Skin of body (tissue), 2 donors: ENCODE data around the gene NOS2. TPM values are rescaled to one million over a fixed set of nuclear protein-coding genes. Genes with fewer than 3 reads are reported as not detected.
"Not testable (repeated sequence)": the region's sequence is repeated elsewhere in the genome, so short reads cannot be mapped to it uniquely, and the experiment has no call there.

Source experiments
- DNase-seq: peaks from one replicate; lab custom pipeline; 2025; lab: John Stamatoyannopoulos, UW
- total RNA-seq: library from RNA; depleted of rRNA; stranded (reverse); fragments of >200 nt; gene quantifications from one replicate; pipeline ENCODE4 v1.2.3, GENCODE V29; 2014

The NOS2 gene
- total RNA-seq: 0.89 TPM

DNA sequence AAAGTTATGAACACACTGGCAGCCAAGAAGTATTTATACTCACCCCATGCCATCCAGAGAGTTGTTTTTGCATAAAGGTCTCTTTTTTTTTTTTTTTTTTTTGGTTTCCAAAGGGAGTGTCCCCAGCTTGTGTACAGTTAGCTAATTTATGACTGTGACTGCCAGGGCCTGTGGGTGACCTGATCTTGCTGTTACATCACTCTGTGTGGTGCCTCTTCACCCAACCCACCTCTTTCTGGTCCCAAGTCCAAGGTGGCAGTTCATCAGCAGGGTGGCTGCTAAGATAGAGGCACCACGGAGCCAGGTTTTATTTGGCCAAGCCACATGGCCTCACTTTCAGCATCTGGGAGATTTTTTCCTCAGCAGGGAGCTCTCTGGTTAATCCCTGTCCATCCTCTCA is at the start of gene NOS2:
Gene NOS2 (minus strand): TSS at position 8 of the 400 bp plus-strand sequence. CDS start 1,720 bp downstream, outside the sequence.
- DNase-seq: no peak

DNA sequence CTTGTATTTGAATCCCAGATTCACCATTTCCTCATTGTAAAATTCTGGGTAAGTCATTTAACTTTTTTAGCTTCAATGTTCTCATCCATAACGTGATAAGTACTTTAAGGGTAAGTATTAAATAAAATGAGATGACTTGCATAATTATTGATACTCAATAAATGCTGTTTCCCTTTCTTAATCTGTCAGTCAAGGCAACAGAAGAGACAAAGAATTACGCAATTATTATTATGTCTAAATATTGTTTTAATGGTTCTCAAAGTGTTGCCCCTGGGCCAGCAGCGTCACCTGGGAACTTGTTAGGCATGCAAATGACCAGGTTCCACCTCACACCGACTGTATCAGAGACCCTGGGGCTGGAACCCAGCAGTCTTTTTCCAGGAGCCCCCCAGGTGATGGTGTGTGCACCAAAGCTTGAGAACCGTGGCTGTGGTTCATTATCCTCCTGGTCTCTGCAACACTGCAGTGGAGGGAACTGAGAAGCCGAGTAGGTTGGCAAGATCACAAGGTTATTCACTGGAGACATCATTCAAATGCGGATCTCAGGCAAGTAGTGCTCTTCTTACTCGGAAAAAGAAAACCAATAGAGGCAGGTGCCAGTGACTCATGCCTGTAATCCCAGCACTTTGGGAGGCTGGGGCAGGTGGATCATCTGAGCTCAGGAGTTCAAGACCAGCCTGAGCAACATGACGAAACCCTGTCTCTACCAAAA is 49.3 kb upstream of the NOS2 start:
- no peak for DNase-seq

DNA sequence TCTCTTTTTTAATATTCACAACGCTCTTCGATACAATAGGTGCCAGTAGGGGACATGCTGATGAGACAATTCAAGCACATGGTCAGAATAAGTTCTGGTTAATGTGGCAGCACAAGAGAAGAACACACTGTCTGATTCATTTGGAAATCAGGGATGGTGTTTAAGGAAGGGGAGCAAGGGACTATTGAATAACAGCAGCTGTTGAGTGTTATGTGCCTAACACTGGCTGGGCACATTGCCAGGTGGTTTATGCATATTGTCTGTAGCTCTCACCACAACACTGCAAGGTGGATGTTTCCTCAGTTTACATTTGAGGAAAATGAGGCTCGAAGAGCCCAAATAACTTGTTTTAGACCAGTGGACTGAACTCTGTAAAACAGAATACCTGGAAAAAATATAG is 48.6 kb upstream of the NOS2 start:
- no peak for DNase-seq

DNA sequence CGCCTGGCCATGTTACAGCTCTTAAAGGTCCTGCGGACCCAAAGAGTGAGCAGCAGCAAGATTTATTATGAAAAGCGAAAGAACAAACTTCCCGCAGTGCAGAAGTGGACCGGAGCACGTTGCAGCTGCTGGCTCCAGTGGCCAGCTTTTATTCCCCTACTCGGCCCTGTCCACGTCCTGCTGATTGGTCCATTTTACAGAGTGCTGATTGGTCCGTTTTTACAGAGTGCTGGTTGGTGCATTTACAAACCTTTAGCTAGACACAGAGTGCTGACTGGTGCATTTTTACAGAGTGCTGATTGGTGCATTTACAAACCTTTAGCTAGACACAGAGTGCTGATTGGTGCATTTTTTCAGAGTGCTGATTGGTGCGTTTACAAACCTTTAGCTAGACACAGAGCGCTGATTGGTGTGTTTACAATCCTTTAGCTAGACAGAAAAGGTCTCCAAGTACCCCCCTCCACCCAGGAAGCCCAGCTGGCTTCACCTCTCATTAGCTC is 46.5 kb upstream of the NOS2 start:
- not testable (repeated sequence) for DNase-seq

DNA sequence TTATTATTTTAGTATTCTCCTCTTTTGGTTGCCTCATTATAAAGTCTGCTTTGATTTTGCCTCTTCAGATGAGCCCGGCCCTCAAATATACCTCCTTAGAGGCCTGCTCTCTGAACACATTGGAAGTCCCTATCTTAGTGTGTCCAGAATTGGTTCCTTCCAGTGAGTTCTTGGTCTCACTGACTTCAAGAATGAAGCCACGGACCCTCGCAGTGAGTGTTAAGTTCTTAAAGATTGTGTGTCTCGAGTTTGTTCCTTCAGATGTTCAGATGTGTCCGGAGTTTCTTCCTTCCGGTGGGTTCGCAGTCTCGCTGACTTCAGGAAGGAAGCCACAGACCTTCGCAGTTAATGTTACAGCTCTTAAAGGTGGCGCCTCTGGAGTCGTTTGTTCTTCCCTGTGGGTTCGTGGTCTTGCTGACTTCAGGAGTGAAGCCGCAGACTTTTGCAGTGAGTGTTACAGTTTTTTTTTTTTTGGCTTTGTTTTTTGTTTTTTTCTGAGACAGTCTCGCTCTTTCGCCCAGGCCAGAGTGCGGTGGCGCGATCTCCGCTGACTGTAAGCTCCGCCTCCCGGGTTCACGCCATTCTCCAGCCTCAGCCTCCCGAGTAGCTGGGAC is 45.8 kb upstream of the NOS2 start:
- DNase-seq: no peak

DNA sequence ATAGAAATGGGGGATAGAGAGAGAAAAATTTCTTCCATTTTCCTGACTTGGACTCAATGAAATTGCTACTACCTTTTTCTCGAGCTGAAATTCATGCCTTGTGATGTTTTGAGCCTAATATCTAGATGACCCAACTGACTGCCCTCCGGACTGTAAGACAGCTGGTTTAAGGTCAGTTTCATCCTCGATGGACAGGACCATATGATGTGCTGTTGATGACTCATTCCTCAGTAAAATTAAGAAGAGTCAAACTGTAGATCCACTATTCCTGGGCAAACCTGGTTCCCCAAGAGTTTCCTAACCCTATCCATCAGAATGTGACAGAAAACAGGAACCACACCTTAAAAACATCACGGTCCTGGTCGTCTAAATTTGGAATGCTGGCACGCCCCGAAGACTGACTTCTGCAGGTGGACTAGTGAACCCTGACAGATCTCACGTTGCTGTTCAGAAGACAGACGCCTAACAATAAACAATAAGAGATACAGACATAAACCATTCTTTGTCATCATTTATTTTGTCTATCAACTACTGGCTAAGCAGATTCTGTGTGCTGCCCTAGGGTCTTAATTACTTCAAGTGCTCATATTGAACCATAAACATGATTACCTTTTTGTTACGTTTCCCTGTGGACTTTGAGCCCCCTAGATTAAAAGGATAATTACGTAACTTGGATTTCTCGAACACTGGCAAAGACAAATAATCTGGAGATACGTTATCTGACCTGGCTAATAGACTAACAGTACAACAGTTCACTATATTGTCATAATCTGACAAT is 45.1 kb upstream of the NOS2 start:
- no peak for DNase-seq

DNA sequence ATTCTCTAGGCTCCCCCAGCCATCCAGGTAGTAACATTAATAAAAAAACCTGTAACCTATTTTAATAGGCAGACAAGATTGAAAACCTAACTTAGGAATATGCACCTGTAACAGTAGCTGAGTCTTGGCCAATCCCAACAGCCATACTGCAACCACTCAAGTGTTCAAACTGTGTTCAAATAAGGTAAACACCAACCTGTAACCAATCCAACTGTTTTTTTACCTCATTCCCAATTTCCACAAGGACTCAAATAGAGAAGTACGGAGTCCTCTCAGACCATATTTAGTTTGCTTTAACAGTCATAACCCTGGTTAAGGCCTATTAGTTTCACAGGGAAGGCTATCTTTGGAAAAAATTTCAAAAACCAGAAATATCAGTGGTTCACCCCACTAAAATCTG is 40.4 kb upstream of the NOS2 start:
- DNase-seq: no peak

DNA sequence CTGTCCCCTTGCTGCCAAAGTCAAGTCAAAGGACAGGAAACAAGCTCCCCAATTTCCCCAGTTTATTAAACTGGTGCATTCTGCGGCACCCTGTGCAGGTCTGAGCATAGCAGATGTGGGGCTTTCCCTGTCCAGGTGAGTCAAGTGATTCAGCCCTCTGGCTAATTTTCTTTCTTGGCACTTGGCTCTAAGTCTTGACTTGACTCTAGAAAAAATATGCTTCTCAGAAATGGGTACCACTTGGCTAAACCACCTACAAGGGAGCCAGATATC is 40.0 kb upstream of the NOS2 start:
- DNase-seq: not testable (repeated sequence)

DNA sequence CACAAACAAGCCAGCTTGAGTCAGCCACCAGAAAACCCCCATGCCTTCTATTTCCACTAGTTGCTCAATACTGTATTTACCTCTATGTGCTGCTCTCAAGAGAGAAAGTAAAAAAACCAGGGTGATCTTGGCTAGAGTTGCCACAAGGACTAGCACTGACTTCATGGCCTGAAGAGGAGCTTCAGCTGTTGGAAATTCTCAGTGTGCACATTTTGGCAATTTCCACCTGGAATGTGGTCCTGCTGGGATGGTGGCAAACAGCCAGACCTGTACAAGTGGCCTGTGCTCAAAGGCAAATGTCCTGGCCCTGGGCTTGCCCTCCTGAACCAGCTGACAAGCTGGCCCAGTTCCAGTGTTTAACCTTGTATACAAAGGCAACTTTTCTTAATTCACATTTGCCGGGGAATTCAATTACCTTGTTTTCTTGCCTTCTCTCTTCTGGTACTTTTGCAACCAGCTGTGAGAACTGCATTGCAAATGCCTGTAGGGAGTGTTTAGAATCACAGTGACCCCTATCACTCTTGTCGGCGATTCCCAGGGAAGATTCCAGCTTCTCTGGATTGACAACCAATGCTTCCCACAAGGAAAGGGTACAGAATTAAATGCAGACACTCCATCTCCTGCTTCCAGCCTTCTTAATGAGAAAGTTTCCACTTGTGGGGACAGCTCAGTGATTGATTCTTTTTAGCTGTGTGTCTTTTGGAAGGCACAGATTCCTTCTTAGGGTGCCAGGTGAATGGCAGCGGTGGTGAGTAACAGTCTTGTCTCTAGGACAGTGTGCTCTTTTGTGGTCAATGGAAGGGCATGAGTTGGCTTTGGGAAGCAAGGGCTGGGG is 39.5 kb upstream of the NOS2 start:
- DNase-seq: not testable (repeated sequence)

DNA sequence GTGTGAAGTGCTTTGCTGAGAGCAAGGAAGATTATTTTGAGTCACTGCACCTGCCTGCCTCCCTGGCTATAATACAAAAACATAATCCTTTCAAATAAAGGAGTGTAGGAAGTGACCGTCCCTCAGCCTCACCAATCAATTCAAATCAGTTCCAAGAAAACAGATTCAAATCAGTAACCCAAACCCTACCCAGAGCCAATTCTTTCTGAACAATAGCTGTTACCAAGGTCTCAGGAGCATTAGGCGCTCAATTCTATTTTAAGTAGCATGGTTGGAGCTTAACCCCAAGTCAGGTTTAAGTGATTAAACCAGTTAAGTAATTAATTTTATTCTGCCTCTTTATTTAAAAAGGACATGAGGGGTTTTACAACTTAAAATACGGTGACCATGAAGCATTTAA is 38.3 kb upstream of the NOS2 start:
- DNase-seq: not testable (repeated sequence)

DNA sequence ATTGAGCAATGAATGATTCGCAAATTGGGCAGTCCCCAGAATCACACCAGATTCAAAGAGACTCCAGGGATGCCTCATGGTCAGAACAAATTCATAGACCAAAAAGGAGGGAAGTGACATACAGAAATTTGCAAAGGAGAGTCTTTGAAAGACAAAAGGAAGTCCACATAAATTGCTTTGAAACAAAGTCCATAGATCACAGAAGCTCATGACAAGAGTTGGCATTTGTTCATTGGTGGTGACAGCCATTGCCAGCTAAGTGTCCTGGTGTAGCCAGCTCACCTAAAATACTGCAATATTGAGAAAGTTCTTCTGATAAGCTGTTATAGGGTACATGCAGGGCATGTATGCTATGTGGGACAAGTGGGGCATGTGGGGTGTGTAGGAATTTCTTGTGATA is 37.4 kb upstream of the NOS2 start:
- DNase-seq: not testable (repeated sequence)

DNA sequence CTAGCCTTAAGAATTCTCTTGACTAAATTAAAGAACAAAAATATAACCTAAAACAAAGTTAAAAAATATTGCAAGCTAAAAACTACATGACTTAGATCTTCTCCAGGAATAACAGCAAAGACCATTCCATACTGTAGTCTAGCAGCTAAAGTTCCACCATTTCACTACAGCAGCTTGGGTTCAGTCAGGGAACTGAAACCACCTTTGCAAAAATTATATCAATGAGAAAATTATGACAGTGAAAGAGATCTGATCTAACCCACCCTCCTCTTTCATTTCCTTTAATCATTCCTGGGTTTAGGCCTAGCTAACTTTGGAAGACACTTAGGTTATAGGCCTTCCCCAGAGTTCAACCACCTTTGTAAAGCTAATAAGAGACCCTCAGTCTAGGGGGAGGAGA is 36.3 kb upstream of the NOS2 start:
- DNase-seq: no peak

DNA sequence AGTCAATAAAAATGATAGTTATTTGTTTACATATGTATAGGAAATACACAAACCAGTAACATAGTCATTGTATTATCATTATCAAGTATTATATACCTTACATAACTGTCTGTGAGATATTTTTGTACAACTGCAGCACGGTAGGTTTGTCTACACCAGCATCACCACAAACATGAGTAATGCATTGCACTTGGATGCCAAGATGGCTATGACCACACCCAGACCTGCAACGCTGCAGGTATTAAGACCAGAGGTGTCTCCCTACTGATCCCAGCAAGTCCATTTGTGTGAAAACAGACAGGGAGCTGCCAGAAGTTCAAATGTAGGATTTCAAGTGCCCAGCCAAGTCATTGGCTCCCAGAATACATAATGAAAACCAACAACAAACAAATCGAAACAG is 34.2 kb upstream of the NOS2 start:
- no peak for DNase-seq

DNA sequence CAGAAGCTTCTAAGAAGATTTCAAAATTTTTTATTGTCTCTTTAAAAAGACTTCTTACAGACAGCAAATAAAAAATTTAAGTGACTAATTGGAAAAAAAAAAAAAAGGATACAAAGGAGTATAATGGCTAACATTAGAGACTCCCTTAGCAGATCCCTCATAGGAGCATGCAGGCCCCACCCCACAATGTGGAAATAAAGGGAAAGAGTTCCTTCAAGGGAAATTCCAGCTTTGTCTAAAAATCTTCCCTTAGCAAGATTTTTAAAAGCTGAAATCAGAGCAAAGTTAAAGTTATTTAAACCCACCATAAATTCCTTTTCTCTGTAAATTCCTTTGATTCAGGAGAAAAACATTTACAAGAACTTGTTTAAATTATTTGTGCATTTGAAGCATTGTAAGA is 32.5 kb upstream of the NOS2 start:
- no peak for DNase-seq

DNA sequence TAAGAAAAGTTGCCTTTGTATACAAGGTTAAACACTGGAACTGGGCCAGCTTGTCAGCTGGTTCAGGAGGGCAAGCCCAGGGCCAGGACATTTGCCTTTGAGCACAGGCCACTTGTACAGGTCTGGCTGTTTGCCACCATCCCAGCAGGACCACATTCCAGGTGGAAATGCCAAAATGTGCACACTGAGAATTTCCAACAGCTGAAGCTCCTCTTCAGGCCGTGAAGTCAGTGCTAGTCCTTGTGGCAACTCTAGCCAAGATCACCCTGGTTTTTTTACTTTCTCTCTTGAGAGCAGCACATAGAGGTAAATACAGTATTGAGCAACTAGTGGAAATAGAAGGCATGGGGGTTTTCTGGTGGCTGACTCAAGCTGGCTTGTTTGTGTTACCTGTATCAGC is 29.6 kb upstream of the NOS2 start:
- DNase-seq: not testable (repeated sequence)

DNA sequence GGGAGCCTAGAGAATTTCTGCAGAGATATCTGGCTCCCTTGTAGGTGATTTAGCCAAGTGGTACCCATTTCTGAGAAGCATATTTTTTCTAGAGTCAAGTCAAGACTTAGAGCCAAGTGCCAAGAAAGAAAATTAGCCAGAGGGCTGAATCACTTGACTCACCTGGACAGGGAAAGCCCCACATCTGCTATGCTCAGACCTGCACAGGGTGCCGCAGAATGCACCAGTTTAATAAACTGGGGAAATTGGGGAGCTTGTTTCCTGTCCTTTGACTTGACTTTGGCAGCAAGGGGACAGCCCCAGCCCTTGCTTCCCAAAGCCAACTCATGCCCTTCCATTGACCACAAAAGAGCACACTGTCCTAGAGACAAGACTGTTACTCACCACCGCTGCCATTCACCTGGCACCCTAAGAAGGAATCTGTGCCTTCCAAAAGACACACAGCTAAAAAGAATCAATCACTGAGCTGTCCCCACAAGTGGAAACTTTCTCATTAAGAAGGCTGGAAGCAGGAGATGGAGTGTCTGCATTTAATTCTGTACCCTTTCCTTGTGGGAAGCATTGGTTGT is 28.9 kb upstream of the NOS2 start:
- DNase-seq: not testable (repeated sequence)

DNA sequence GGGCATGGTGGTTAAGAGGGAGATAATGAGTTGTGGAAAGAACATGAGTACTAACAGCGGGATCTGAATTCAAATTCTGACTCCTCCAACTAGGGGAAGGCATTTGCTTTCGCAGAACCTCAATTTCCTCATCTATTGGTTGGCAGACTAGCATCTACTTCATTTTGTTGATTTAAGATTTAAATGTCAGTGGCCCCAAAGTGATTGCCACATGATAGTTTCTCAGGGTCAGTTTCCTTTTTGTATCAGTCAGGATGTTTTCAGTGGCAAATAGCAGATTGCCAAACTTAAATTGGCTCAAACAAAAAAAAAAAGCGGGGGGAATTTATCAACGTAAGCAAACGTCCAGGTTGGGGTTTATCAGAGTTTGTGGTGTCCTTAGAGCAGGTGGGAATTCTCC is 25.1 kb upstream of the NOS2 start:
- DNase-seq: no peak

DNA sequence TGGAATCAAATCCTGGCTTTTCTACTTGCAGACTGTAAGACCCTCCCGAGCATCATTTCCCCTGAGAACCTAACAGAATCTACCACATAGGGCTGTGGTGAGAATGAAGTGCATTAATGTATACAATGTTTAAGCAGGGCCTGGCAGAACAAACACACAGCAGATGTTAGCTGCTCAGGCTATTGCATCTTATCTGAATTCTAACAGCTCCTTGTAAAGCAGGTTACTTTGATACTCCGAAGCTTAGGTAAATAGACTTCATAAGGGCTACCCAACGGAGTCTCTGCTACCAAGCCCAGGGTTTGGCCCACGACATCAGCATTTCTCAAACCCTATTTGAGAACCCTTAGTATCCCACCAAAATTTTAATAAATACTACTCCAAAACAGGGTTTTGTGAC is 24.4 kb upstream of the NOS2 start:
- DNase-seq: no peak

DNA sequence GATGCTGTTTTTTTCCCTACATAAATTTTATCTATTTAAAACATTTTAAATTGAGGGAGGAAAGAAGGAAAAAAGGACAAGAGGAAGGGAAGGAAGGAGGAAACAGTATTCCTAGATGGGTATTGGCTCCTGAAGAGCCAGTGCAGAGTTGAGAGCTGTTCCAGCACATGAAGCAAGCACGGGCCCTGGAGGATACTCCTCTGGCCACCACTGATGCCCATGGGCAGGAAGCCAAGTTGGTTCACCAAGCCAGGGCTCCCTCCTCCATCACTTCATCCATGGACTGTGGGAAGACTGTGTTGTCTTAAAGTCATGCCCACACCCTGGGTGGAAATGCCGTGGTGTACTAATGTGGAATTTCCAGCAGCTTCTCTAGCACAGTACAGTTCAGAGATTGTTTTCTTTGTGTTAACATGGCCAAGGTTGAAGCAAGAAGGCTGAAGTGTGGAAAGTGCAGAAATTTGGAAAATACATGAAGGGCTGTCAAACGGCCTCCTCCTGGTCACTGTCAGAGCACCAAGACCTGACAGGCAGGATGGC is 23.9 kb upstream of the NOS2 start:
- DNase-seq: no peak

DNA sequence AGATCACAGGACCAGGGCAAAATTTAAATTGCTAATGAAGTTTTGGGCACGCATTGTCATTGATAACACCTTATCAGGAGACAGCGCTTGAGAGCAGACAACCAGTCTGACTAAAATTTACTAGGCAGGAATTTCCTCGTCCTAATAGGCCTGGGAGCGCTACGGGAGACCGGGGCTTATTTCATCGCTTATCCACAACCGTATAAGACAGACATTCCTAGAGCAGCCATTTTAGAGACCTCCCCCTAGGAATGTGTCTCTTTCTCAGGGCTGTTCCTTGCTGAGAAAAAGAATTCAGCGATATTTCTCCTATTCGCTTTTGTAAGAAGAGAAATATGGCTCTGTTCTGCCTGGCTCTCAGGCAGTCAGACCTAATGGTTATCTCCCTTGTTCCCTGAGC is 21.8 kb upstream of the NOS2 start:
- DNase-seq: not testable (repeated sequence)

DNA sequence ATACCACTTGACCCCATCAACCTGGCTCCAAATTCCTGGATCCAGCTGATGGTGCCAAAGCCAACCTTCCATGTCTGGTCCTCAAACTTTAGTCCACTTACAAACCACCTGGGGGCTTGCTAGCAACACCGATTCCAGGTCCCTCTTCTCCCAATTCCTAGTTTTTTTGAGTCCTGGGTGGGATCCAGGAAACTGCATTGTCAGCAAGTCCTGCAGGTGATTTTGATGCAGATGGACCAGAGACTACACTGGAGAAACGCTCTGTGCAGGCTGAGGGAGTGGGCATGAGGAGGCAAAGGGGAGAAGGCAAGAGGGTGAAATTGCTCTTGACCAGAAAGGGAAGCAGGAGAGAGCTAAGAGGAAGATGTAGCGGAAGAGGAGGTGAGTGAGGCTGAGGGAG is 21.0 kb upstream of the NOS2 start:
- no peak for DNase-seq
